ENCODE results near the gene RAB41. TPM values are rescaled to one million over a fixed set of nuclear protein-coding genes. Genes with fewer than 3 reads are reported as not detected.

The RAB41 gene
- polyA plus RNA-seq, 1 of the 3 experiments (the other 2 are of a cell fraction), result not detected

DNA sequence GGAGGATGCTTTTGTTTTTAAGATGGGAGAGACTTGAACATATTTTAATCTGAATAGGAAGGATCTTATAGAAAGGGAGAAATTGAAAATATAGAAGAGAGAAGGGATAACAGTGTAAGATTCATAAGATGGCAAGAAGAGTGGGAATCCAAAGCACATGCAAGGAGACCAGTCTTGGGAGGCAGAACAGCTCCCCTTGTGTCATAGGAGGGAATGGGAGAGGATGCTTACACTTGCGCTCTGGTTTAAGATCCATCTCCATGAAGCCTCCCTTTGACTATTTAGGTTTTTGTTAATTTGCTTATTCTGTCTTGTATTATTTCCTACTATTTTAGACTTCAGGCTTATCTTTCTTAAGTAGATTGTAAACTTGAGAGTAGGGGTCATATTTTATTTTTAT is 50.6 kb downstream of the RAB41 start:
- TF ChIP-seq, protein P1, sequence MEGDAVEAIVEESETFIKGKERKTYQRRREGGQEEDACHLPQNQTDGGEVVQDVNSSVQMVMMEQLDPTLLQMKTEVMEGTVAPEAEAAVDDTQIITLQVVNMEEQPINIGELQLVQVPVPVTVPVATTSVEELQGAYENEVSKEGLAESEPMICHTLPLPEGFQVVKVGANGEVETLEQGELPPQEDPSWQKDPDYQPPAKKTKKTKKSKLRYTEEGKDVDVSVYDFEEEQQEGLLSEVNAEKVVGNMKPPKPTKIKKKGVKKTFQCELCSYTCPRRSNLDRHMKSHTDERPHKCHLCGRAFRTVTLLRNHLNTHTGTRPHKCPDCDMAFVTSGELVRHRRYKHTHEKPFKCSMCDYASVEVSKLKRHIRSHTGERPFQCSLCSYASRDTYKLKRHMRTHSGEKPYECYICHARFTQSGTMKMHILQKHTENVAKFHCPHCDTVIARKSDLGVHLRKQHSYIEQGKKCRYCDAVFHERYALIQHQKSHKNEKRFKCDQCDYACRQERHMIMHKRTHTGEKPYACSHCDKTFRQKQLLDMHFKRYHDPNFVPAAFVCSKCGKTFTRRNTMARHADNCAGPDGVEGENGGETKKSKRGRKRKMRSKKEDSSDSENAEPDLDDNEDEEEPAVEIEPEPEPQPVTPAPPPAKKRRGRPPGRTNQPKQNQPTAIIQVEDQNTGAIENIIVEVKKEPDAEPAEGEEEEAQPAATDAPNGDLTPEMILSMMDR (IDR thresholded peaks at IDR 0.05), result peak; percentile 45
- TF ChIP-seq, protein P2, sequence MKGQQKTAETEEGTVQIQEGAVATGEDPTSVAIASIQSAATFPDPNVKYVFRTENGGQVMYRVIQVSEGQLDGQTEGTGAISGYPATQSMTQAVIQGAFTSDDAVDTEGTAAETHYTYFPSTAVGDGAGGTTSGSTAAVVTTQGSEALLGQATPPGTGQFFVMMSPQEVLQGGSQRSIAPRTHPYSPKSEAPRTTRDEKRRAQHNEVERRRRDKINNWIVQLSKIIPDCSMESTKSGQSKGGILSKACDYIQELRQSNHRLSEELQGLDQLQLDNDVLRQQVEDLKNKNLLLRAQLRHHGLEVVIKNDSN (IDR thresholded peaks at IDR 0.05; ENCODE audit: borderline replicate concordance, low read depth), result no peak
- Histone ChIP-seq H2AFZ (ENCODE audit: low read depth) (no peak overlapping the region), H3K4me3 (ENCODE audit: low read depth in 2 of 2, low read length in 1 of 2) (no peak overlapping the region), H4K20me1 (ENCODE audit: insufficient read depth) (no peaks in the 10 kb centered on the region), H3K36me3 (replicated peaks in 1 of 2; ENCODE audit: control insufficient read depth in 1 of 2, insufficient read depth in 2 of 2, low read length in 1 of 2) (peaks cover 2 to 6% of the 10 kb centered on the region in 2 experiments), H3F3A (replicated peaks; ENCODE audit: insufficient read depth) (no peaks in the 10 kb centered on the region), H3K27me3 (ENCODE audit: insufficient read depth) (no peaks in the 10 kb centered on the region), H3K4me1 (ENCODE audit: control insufficient read depth in 1 of 2, insufficient read depth in 2 of 2, low read depth in 1 of 2, low read length in 1 of 2) (no peaks in the 10 kb centered on the region), H3K4me2 (no peak overlapping the region), H3K9ac (no peak overlapping the region), H3K9me2 (no peaks in the 10 kb centered on the region), H3K27ac (ENCODE audit: low read depth in 2 of 2, low read length in 1 of 2) (no peak overlapping the region), H3K9me3 (no peaks in the 10 kb centered on the region), H3K79me2 (ENCODE audit: insufficient read depth) (peaks cover 3% of the 10 kb centered on the region; the same call in 1 of the 2 replicates)
- ChIA-PET POLR2A (no interaction called here), CTCF (interaction anchor here (0.5 to 1.0 kb wide), 3 partner anchors 9 to 12 kb away, joined by 3 to 4 read pairs (median 4); no protein-coding TSS in a partner anchor)
- DNase-seq, result no peak
- 88% methylated on average over 1 of the region's 1 CpG for WGBS (ENCODE audit: low lambda C conversion rate)

Small RNA genes lying within 50 kb of the gene (small RNA-seq; reads per million reads assigned to genes)
- gene RNA5SP507, result 0 to 3.4 (median 0) reads per million in 7 experiments

Other genes starting within 250 kb of the RAB41 start
- gene AWAT2, start 232.2 kb upstream of the RAB41 start, polyA plus RNA-seq (2012; rRNA removed), result 0.13 and 0.15 TPM in 2 replicates
- gene OTUD6A, start 219.7 kb upstream of the RAB41 start, polyA plus RNA-seq (2012; rRNA removed), result not detected in 2 replicates
- gene IGBP1, start 148.7 kb upstream of the RAB41 start, polyA plus RNA-seq (2012; rRNA removed), result 49.4 and 59.9 TPM in 2 replicates
- 0.05 TPM in 1 of 2 replicates, not detected in the other for gene DGAT2L6, start 104.7 kb upstream of the RAB41 start, polyA plus RNA-seq (2012; rRNA removed)
- not detected in 2 replicates for gene AWAT1, start 47.5 kb upstream of the RAB41 start, polyA plus RNA-seq (2012; rRNA removed)
- gene P2RY4, start 22.0 kb upstream of the RAB41 start, polyA plus RNA-seq (2012; rRNA removed), result 0.05 and 0.06 TPM in 2 replicates
- gene ARR3, start 13.8 kb upstream of the RAB41 start, polyA plus RNA-seq (2012; rRNA removed), result not detected in 2 replicates
- gene PDZD11, start 7.8 kb downstream of the RAB41 start, polyA plus RNA-seq (2012; rRNA removed), result 169 and 190 TPM in 2 replicates
- 11.0 and 11.5 TPM in 2 replicates for gene KIF4A, start 7.9 kb downstream of the RAB41 start, polyA plus RNA-seq (2012; rRNA removed)
- gene GDPD2, start 141.1 kb downstream of the RAB41 start, polyA plus RNA-seq (2012; rRNA removed), result 0.06 and 0.08 TPM in 2 replicates
- 11.7 TPM in 2 replicates for gene DLG3, start 162.7 kb downstream of the RAB41 start, polyA plus RNA-seq (2012; rRNA removed)

Measured in SK-N-SH (cell line).